Left renal pelvis (tissue), 4 donors: ENCODE results near the gene SHB. TPM values are rescaled to one million over a fixed set of nuclear protein-coding genes. Genes with fewer than 3 reads are reported as not detected.
"Not testable (repeated sequence)": the region's sequence is repeated elsewhere in the genome, so short reads cannot be mapped to it uniquely, and the experiment has no call there.

Experiments
- DNase-seq, 4 donors: peaks; one replicate each; pipeline ENCODE4 v3.0.0-alpha.2; 2013; ENCODE audit warnings: low read depth in 4 of 4, low spot score in 3 of 4
- polyA plus RNA-seq, 4 donors: library from polyadenylated mRNA; unstranded; fragments of 120-200 nt; gene quantifications; one replicate each; pipeline ENCODE4 v1.2.1, GENCODE V29; 2013; ENCODE audit not compliant: insufficient read length in 4 of 4

Gene SHB
- polyA plus RNA-seq, 4 donors, result 4.7 to 19.3 (median 15.9) TPM

- not testable (repeated sequence) for DNase-seq
These were observed 180.9 kb downstream of the SHB start for GRCh38 chr9:37887977-37888583.

DNA sequence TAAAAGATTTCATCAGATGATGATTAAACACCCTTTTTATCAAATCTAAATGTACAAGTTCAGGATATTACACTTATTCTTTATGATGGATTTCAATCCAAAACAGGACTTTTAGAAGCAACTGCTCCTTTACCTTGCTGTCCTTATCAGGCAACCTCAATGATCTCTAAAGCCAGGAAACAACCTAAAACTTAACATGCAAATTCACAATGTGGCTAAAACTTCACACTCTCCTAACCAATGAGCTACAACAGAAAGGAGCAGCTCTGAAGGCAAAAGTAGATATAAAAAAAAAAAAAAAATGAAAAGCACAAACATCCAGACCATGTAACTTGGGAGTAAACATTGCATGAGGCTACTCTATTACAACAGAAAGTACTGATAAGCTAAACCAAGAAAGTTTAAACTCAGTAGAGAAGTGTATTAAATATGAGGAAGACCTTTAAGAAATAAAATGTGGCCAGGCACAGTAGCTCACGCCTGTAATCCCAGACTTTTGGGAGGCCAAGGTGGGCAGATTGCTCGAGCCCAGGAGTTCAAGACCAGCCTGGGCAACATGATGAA is 188.0 kb downstream of the SHB start:
- no peak for DNase-seq

DNA sequence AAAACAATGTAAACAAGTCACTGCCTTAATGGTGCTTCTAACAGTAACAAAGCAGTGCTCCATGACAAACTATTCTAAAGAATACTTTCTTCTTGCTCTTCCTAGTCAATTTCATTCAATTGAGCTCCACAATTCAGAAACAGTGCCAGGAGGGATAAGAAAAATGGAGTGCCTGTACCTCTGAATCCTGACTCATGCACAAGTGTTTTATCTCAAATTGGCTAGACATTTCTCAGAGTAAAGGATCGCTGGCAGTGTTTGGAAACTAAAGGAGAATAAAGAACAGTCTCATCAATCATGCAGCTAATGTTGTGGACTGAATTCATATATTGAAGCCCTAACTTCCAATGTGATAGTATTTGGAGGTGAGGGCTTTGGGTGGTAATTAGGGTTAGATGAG is 192.7 kb downstream of the SHB start:
- DNase-seq, result no peak

DNA sequence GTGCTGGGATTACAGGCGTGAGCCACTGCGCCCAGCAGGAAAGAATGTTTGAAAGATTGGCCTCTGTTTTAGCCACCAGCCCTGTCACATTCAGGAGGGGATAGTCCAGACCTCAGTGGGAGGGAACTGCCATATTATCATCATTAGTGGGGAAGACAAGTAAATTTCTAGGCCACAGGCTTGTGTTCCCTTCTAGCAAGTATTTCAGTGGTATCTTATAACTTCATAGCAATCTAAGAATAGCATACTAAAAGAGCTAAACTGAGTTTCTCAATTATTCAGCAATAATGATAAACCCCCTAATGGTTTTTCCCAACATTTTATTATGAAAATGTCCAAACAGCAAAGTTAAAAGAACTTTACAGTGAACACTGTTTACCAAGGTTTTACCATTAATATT is 195.1 kb downstream of the SHB start:
- no peak for DNase-seq

DNA sequence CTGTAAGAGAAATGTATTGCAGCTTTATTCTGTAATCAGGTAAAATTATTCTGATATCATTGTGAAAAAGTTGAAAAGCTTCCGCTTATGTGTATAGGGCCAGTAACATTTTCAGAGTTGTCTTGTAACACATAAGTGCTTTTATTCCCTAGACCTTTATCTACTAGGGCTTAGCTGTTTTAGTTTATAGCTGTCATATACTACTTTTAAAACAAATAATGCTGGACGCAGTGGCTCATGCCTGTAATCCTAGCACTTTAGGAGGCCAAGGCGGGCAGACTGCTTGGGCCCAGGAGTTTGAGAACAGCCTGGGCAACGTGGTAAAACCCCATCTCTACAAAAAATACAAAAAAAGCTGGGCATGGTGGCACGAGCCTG is 198.2 kb downstream of the SHB start:
- no peak for DNase-seq

DNA sequence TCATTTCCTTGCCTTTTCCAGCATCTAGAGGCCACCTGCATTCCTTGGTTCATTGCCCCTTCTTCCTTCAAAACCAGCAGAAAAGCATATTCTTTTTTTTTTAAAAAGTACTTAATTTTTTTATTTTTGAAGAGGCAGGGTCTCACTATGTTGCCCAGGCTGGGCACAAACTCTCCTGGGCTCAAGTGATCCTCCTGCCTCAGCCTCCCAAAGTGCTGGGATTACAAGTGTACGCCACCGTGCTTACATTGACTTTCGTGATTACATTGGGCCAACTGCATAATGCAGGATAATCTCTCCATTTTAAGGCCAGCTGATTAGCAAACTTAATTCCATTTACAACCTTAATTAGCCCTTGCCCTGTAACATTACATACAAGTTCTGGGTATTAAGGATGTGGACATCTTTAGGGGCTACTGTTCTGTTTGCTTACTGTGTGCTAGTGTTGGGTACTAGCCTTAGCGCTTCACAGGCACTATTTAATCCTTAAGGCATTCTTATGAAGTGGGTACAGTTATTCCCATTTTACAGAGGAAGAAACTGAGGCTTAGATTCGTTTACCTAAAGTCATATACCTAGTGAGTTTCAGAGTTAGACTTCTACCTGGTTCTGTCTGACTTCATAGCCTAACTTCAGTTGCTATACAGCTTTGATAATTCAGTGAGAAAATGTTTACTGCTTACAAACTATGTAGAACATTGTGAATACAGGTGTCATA is 198.8 kb downstream of the SHB start:
- DNase-seq, result no peak

Other genes with a start within 250 kb of the SHB start
- gene SLC25A51, start 165.1 kb downstream of the SHB start, polyA plus RNA-seq, result 10 to 100 TPM; 16.1 to 20.3 (median 16.8) TPM